Lower lobe of right lung (tissue), 2 donors: Measurements from ENCODE around the gene ZBED4. TPM values are rescaled to one million over a fixed set of nuclear protein-coding genes. Genes with fewer than 3 reads are reported as not detected.
A peak's percentile ranks its signal among the peaks of the same experiment; 100 is the strongest.

Source experiments
- ATAC-seq, 2 donors: fragments of 200-7000 bp; cut with Tn5 transposase; one replicate each; pipeline ENCODE4 v1.9.1; 2020 to 2022; ENCODE audit warnings: mild to moderate bottlenecking in 2 of 2, moderate library complexity in 2 of 2
- DNase-seq: peaks from one replicate; pipeline ENCODE4 v3.0.0-alpha.2; 2020
- H3K27ac ChIP-seq: fragments of 200-600 bp; one replicate; pipeline ENCODE4 v1.8.0; 2022
- H3K27me3 ChIP-seq: fragments of 200-600 bp; one replicate; pipeline ENCODE4 v1.8.0; 2022; ENCODE audit warnings: low read depth
- H3K36me3 ChIP-seq: fragments of 200-600 bp; one replicate; pipeline ENCODE4 v1.8.0; 2022; ENCODE audit warnings: mild to moderate bottlenecking
- H3K4me1 ChIP-seq: fragments of 200-600 bp; one replicate; pipeline ENCODE4 v1.8.0; 2022
- H3K4me3 ChIP-seq: fragments of 200-600 bp; one replicate; pipeline ENCODE4 v1.8.0; 2022; ENCODE audit warnings: mild to moderate bottlenecking
- H3K9me3 ChIP-seq: fragments of 200-600 bp; one replicate; pipeline ENCODE4 v1.8.0; 2022
- CTCF ChIP-seq: fragments of 200-600 bp; IDR thresholded peaks from one replicate; pipeline ENCODE4 v1.8.0; 2022; ENCODE audit warnings: antibody characterized with exemption, mild to moderate bottlenecking
- intact Hi-C: fragments of 100-400 bp; cut with DNase I; formaldehyde crosslinking; loops from one replicate; pipeline ENCODE4 v1.11.0; 2022
- total RNA-seq: library from RNA; stranded (reverse); fragmentation: NEBNext Ultra II Directional; extraction: Animal tissue kit (Norgen Biotek cat#: 25700); gene quantifications from one replicate; pipeline ENCODE4 v1.2.1, GENCODE V29; 2021
- donor health status: DM: no; HTN: yes; CAD: no; lungs with severe emphysema.

ZBED4 gene
- total RNA-seq, 1 donor from 2014 or later = 12.7 TPM

GRCh38 chr22:49937758-49938564, 84.3 kb downstream of the ZBED4 start:
- H3K27ac ChIP-seq = peak overlapping the region; percentile 99
- no peak for TF ChIP-seq CTCF
- no peak for DNase-seq

GRCh38 chr22:49938565-49939136, 85.0 kb downstream of the ZBED4 start:
- Histone ChIP-seq H3K27ac (peak overlapping the region; percentile 99), H3K4me1 (peaks cover 43% of the 10 kb centered on the region), H3K4me3 (no peak overlapping the region), H3K27me3 (no peaks in the 10 kb centered on the region), H3K9me3 (no peaks in the 10 kb centered on the region), H3K36me3 (no peaks in the 10 kb centered on the region)
- ATAC-seq (no peak), DNase-seq (no peak)
- TF ChIP-seq CTCF = no peak
- intact Hi-C loops = no loop called here

More at GRCh38 chr22:49937758-49938564, 84.3 kb downstream of the ZBED4 start:
- Histone ChIP-seq H3K36me3 (no peaks in the 10 kb centered on the region), H3K4me3 (no peak overlapping the region), H3K4me1 (peaks cover 50% of the 10 kb centered on the region), H3K9me3 (no peaks in the 10 kb centered on the region), H3K27me3 (no peaks in the 10 kb centered on the region)
- intact Hi-C loops = no loop called here
- no peak for ATAC-seq

Other genes with a start within 250 kb of the ZBED4 start
- gene BRD1, start 26.0 kb upstream of the ZBED4 start, total RNA-seq = 37.4 TPM
- gene ALG12, start 64.6 kb downstream of the ZBED4 start, total RNA-seq = 25.9 TPM
- 42.7 TPM for gene CRELD2, start 64.8 kb downstream of the ZBED4 start, total RNA-seq
- gene PIM3, start 106.9 kb downstream of the ZBED4 start, total RNA-seq = 94.7 TPM
- 0.09 TPM for gene IL17REL, start 158.9 kb downstream of the ZBED4 start, total RNA-seq
- not detected for gene TTLL8, start 204.5 kb downstream of the ZBED4 start, total RNA-seq
- 3.2 TPM for gene MLC1, start 231.6 kb downstream of the ZBED4 start, total RNA-seq
- 0.56 TPM for gene MOV10L1, start 236.2 kb downstream of the ZBED4 start, total RNA-seq